SK-N-MC (cell line): ENCODE results near the gene HAGHL.

Source experiments
- EZH2 ChIP-seq: fragments of 200-600 bp; sonication (generic); IDR thresholded peaks from one replicate; pipeline ENCODE4 v1.6.1; 2017; ENCODE audit warnings: antibody characterized with exemption
- POLR2AphosphoS5 ChIP-seq: IDR thresholded peaks from 2 replicates; pipeline ENCODE4 v1.6.1; 2012; ENCODE audit warnings: mild to moderate bottlenecking, low read depth, low read length, borderline replicate concordance

GRCh38 chr16:766008-766819 lies 39.3 kb downstream of the HAGHL start:
- TF ChIP-seq POLR2AphosphoS5 (no peak), EZH2 (no peak)
